NCI-H524 treated with DMSO at 0.1 percent for 48 hours (cell line): ENCODE measurements around the gene PLCXD1.
"Not testable (repeated sequence)": the region's sequence is repeated elsewhere in the genome, so short reads cannot be mapped to it uniquely, and the experiment has no call there.

Experiments
- DNase-seq: peaks from one replicate; lab custom pipeline; 2025; lab: John Stamatoyannopoulos, UW

Gene PLCXD1

DNA sequence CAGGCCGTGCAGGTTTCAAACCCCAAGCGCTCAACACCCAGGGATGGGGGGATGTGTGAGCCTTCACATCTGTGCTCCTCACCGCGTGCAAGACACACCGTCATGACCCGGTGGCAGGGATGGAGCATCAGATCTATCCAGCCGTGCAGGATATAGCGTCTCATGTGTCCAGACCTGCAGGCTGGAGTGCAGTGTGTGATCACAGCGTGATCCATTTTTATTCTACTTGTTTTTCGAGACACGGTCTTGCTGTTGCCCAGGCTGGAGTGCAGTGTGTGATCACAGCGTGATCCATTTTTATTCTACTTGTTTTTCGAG is 70.1 kb downstream of the PLCXD1 start:
- not testable (repeated sequence) for DNase-seq

DNA sequence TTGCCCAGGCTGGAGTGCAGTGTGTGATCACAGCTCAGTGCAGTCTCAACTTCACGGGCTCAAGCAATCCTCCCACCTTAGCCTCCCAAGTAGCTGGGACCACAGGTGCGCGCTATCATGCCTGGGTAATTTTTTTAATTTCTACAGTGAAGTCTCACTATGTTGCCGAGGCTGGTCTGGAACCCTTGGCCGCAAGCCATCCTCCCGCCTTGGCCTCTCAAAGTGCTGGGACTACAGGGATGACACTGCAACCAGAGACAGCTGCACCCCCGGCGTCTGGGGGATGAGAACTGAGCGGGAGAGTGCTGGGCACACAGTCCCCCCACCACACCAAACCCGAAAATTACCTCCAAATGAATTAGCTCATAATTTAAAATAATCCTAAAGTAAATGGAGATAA is 70.6 kb downstream of the PLCXD1 start:
- DNase-seq = no peak

DNA sequence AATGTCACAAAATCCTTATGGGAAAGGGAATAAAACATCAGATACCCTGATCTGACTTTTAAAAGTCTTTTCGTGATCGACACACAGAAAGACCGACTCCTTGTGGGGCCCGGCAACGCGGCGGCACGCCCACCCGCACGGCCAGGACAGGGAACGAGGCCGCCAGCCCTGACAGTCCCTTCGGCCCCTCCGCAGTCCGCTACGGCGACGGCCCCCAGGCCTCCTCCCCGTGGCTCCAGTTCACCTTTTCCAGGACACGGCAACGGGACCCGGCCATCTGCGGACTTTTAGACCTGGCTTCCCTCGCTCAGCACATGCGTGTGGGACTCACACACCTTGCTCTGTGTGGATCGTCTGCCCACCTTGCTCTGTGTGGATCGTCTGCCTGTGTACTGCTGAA is 71.0 kb downstream of the PLCXD1 start:
- no peak for DNase-seq

DNA sequence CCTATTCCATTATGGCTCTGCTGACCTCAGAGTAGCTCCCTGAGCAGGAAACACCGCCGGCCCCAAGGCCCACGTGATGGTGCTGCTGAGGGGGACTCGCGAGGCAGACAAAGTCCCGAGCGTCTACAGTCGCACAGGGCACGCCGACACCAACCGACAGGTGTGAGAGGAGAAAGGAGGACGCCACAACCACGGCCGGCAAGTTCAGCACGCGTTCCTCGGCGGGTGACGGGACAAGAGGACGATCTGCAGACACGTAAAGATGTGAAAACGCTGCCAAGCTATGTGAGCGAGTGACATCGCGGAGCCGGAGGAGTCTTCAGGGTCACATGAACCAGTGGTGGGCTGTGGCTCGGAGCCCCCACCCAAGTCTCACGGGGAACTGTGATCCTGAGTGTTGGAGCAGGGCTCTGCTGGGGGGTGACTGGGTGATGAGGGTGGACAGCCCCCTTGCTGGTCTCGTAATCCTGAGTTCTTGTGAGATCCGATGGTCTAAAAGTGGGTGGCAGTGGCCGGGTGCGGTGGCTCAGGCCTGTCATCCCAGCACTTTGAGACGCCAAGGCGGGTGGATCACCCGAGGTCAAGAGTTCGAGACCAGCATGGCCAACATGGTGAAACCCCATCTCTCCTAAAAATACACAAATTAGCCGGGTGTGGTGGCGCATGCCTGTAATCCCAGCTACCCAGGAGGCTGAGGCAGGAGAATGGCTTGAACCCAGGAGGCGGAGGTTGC is 71.6 kb downstream of the PLCXD1 start:
- no peak for DNase-seq
